Caco-2 (cell line): ENCODE data around the gene SLC12A8. TPM values are rescaled to one million over a fixed set of nuclear protein-coding genes. Genes with fewer than 3 reads are reported as not detected.

ENCODE experiments used
- BruUV-seq: library from RNA; stranded (reverse); fragments of 400-500 nt; replicated peaks from 2 replicates; lab custom pipeline; 2021; lab: Mats Ljungman, UMichigan
- CTCF ChIA-PET: fragments of 300-600 bp; sonication (Branson Sonifier 250); formaldehyde crosslinking; loops from one replicate; lab custom pipeline; 2022; ENCODE audit warnings: antibody characterized with exemption; lab: Charles Lee
- POLR2A ChIA-PET: fragments of 300-600 bp; sonication (Branson Sonifier 250); formaldehyde crosslinking; loops from one replicate; lab custom pipeline; 2022; ENCODE audit warnings: antibody characterized with exemption; lab: Charles Lee
- DNase-seq, 2 experiments: peaks; one replicate each; pipeline versions ENCODE4 v3.0.0 to v3.0.0-alpha.2; 2020 to 2022
- H3K27me3 ChIP-seq: replicated peaks from 2 replicates; pipeline ENCODE4 v1.6.0; 2011; ENCODE audit warnings: low read length; ENCODE audit not compliant: control insufficient read depth, insufficient read depth
- H3K36me3 ChIP-seq: 2 replicates; pipeline ENCODE4 v1.5.1; 2011; ENCODE audit warnings: low read length; ENCODE audit not compliant: control insufficient read depth, insufficient read depth
- H3K4me1 ChIP-seq: fragments of 250-450 bp; sonication (Bioruptor Pico); 2 replicates; pipeline ENCODE4 v1.5.1; 2020; ENCODE audit warnings: mild to moderate bottlenecking
- H3K4me3 ChIP-seq: 2 replicates; pipeline ENCODE4 v1.5.1; 2011; ENCODE audit warnings: low read depth, mild to moderate bottlenecking, control low read depth, low read length
- H3K9me3 ChIP-seq: fragments of 250-450 bp; sonication (Bioruptor Pico); 2 replicates; pipeline ENCODE4 v1.5.1; 2020; ENCODE audit warnings: mild to moderate bottlenecking, moderate library complexity
- H3K27ac Mint-ChIP-seq: one replicate; pipeline ENCODE4 v1.8.0; 2022; ENCODE audit warnings: mixed read lengths; ENCODE audit not compliant: unreplicated experiment
- H3K27me3 Mint-ChIP-seq: one replicate; pipeline ENCODE4 v1.8.0; 2022; ENCODE audit warnings: mixed read lengths; ENCODE audit not compliant: insufficient read depth, unreplicated experiment
- H3K36me3 Mint-ChIP-seq: one replicate; pipeline ENCODE4 v1.8.0; 2022; ENCODE audit warnings: mild to moderate bottlenecking, mixed read lengths; ENCODE audit not compliant: insufficient read depth, unreplicated experiment
- H3K4me1 Mint-ChIP-seq: one replicate; pipeline ENCODE4 v1.8.0; 2022; ENCODE audit warnings: low read depth, mixed read lengths; ENCODE audit not compliant: unreplicated experiment
- H3K4me3 Mint-ChIP-seq: one replicate; pipeline ENCODE4 v1.8.0; 2022; ENCODE audit warnings: mild to moderate bottlenecking, moderate library complexity, mixed read lengths; ENCODE audit not compliant: unreplicated experiment
- H3K9me3 Mint-ChIP-seq: one replicate; pipeline ENCODE4 v1.8.0; 2022; ENCODE audit warnings: mixed read lengths; ENCODE audit not compliant: unreplicated experiment
- CTCF ChIP-seq, 2 experiments: fragments of 200-600 bp in 1 of 2; IDR thresholded peaks; 1 replicate in 1 of 2; 2 replicates in 1 of 2; pipeline versions ENCODE4 v1.5.1 to v1.8.0; 2011 to 2022; ENCODE audit warnings: antibody characterized with exemption in 1 of 2, control low read depth in 1 of 2, inconsistent platforms in 1 of 2, low read depth in 1 of 2, low read length in 1 of 2, mild to moderate bottlenecking in 1 of 2, moderate library complexity in 1 of 2; ENCODE audit not compliant: insufficient read depth in 1 of 2, severe bottlenecking in 1 of 2, unreplicated experiment in 1 of 2
- intact Hi-C: fragments of 100-400 bp; cut with micrococcal nuclease; formaldehyde crosslinking; loops from one replicate; pipeline ENCODE4 v1.10.0; 2022; ENCODE audit not compliant: unreplicated experiment
- total RNA-seq: library from RNA; stranded (reverse); gene quantifications from 2 replicates; pipeline ENCODE4 v1.2.3, GENCODE V29; 2022

The SLC12A8 gene
- total RNA-seq, 1 experiment from 2014 or later = 23.3 TPM

GRCh38 chr3:125072301-125072700 lies 140.2 kb downstream of the SLC12A8 start:
- Mint-ChIP-seq H3K9me3 (peaks cover 7% of the 10 kb centered on the region), H3K27ac (no peak overlapping the region), H3K27me3 (no peaks in the 10 kb centered on the region), H3K4me1 (peaks cover 27% of the 10 kb centered on the region), H3K36me3 (peaks cover 11% of the 10 kb centered on the region), H3K4me3 (no peak overlapping the region)
- H3K36me3 ChIP-seq = peaks cover 2% of the 10 kb centered on the region; the same call in 1 of the 2 replicates
- H3K9me3 ChIP-seq = no peaks in the 10 kb centered on the region
- BruUV-seq = no TSS peak
- peaks cover 4% of the 10 kb centered on the region for H3K4me1 ChIP-seq
- DNase-seq = no peak
- intact Hi-C loops = no loop called here
- TF ChIP-seq CTCF (IDR thresholded peaks at IDR 0.05; ENCODE audit: insufficient read depth in 1 of 2, low read depth in 1 of 2, low read length in 1 of 2, severe bottlenecking in 1 of 2, unreplicated experiment in 1 of 2) = no peak
- H3K27me3 ChIP-seq = no peaks in the 10 kb centered on the region
- no peak overlapping the region for H3K4me3 ChIP-seq
- CTCF ChIA-PET = no interaction called here
- POLR2A ChIA-PET = no interaction called here

- no TSS peak for BruUV-seq
- Mint-ChIP-seq H3K36me3 (peaks cover 4% of the 10 kb centered on the region), H3K4me3 (no peak overlapping the region), H3K9me3 (peaks cover 9% of the 10 kb centered on the region), H3K4me1 (peaks cover 25% of the 10 kb centered on the region), H3K27me3 (no peaks in the 10 kb centered on the region), H3K27ac (no peak overlapping the region)
- H3K9me3 ChIP-seq = no peaks in the 10 kb centered on the region
- no peak for DNase-seq
- ChIA-PET CTCF (no interaction called here), POLR2A (no interaction called here)
- intact Hi-C loops = loop anchor here (10.0 kb wide), 1 partner anchor 305 kb away; the partner anchor contains the start of gene ZNF148
- H3K4me3 ChIP-seq = no peak overlapping the region
- 0 out of 2 replicates have a peak, but pooled peaks cover 2% of the 10 kb centered on the region for H3K36me3 ChIP-seq
- H3K4me1 ChIP-seq = peaks cover 24% of the 10 kb centered on the region
- no peaks in the 10 kb centered on the region for H3K27me3 ChIP-seq
- no peak for TF ChIP-seq CTCF (IDR thresholded peaks at IDR 0.05; ENCODE audit: insufficient read depth in 1 of 2, low read depth in 1 of 2, low read length in 1 of 2, severe bottlenecking in 1 of 2, unreplicated experiment in 1 of 2)
Observed at GRCh38 chr3:125069968-125070745, 142.4 kb downstream of the SLC12A8 start.

GRCh38 chr3:125069452-125069851 lies 143.1 kb downstream of the SLC12A8 start:
- Mint-ChIP-seq H3K36me3 (peaks cover 4% of the 10 kb centered on the region), H3K4me3 (no peak overlapping the region), H3K9me3 (peaks cover 9% of the 10 kb centered on the region), H3K27me3 (no peaks in the 10 kb centered on the region), H3K27ac (no peak overlapping the region), H3K4me1 (peaks cover 22% of the 10 kb centered on the region)
- no TSS peak for BruUV-seq
- ChIA-PET POLR2A (no interaction called here), CTCF (no interaction called here)
- Histone ChIP-seq H3K4me3 (no peak overlapping the region), H3K36me3 (no peaks in the 10 kb centered on the region), H3K4me1 (peaks cover 31% of the 10 kb centered on the region), H3K27me3 (no peaks in the 10 kb centered on the region), H3K9me3 (no peaks in the 10 kb centered on the region)
- DNase-seq = no peak
- intact Hi-C loops = loop anchor here (10.0 kb wide), 1 partner anchor 305 kb away; the partner anchor contains the start of gene ZNF148
- no peak for TF ChIP-seq CTCF (IDR thresholded peaks at IDR 0.05; ENCODE audit: insufficient read depth in 1 of 2, low read depth in 1 of 2, low read length in 1 of 2, severe bottlenecking in 1 of 2, unreplicated experiment in 1 of 2)
